T47D (cell line): ENCODE measurements around the gene BSX.

Experiments used
- DNase-seq, 2 experiments: peaks; one replicate each; pipeline versions ENCODE4 v3.0.0 to v3.0.0-alpha.2; 2011 to 2012; ENCODE audit warnings: low read depth in 1 of 2, low spot score in 1 of 2
- JUND ChIP-seq: IDR thresholded peaks from 2 replicates; pipeline ENCODE4 v1.6.1; 2012; ENCODE audit warnings: low read depth
- in situ Hi-C: cut with HindIII; loops from 2 replicates; pipeline ENCODE4 v1.10.0; 2016; ENCODE audit warnings: low sequenced_read_pairs, low pct_unique_long_range_greater_than_20kb

The BSX gene

DNA sequence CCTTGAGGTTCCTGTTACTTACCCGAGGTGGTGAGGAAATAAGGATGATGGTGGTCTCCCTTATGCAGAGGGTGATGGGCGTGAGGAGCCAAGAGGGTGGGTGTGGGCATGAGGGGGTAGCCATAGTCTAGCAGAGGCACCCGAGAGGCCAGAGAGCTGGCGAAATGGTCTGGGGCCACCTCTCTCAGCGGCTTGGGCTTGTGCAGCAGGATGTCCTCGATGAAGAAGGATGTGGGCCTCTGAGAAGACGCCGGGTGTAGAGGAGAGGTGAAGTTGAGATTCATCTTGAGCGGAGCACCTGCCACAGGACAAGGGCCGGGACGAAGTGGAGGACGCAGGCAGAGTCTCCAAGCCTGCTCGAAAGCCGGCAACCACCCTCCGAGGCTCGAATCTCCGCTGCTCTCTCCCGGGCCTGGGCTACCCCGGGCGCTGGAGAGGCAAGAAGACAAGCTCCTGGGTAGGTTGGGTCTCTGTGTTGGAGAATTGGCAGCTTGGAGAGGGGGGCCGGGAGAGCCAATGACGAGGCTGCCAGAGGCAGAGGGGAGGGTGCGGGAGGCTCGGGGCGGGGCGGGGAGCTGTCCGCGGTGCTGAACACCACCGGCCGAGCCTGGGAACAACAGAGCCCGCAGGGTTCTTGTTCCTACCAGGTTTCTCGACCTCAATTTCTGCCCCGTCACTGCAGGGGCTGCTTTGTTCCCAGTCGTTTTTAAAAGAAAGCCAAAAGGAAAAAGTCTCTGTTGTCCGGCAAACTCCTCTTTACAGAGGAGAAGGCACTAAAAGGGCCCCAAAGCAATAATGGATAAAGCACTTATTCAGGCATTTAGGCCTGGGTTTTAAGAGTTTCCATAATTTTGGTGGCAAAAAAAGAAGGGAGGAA lies at the start of gene BSX:
Gene BSX, minus strand, starts transcription at position 447 of the 877 bp plus-strand sequence. Its CDS starts 163 bp downstream, at position 284.
- 0 out of 2 replicates have a peak, but pooled peaks have one; percentile 13 for TF ChIP-seq JUND
- in situ Hi-C loops = no loop called here
- peak; percentile 96 for DNase-seq

DNA sequence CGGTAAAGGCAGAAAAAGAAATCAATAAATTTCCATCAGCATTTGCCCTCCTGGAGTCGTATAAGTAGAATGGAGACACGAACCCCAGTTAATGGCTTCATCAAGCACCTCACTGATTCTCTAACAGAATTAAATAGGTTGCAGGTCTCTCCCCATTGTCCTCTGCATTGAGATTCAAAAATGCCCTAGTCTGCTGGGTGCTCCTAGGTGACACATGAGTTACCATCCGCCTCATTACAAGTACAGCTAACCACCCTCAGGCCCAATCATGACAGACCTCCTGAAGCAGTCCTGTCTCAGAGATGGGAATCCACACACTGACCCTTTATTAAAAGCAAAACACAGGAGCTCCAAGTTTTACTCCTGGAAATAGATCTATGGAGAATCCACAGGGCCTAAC lies 48.9 kb upstream of the BSX start:
- DNase-seq = no peak
- TF ChIP-seq JUND = no peak
- in situ Hi-C loops = no loop called here

DNA sequence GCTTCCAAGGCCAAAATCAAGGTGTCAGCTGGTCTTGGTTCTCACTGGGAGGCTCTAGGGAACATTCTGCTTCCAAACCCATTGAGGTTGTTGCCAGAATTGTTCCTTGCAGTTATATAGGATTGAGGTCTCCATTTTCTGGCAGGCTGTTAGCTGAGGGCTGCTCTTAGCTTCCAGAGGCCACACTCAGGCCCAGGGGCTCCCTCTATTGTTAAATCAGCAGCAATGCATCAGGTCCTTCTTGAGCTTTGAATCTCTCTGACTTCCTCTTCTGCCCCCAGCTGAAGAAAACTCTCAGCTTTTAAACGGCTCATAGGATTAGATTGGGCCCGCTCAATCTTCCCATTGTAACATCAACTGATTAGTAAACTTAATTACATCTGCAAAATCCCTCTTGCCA lies 39.3 kb upstream of the BSX start:
- no peak for TF ChIP-seq JUND
- in situ Hi-C loops = no loop called here
- peak; percentile 81 to 85 for DNase-seq

DNA sequence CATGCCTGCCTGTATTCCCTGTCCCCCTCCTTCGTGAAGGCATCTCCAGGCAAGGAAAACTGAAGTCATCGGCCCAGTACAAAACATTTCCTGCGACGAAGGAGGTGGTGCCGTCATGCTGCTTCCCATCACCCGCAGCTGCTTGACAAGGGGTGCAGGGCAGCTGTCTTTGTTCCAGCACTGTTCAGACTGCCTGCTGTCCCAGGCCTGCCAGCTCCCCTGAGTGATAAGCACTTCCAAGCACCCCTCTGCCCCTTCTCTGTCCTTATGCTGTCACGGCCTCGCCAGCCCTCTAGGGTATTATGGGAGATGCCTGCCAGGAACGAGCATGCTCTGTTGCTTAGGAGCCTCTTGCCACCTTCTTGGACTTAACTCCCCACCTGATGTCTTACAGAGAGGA lies 37.1 kb upstream of the BSX start:
- in situ Hi-C loops = no loop called here
- no peak for TF ChIP-seq JUND
- no peak for DNase-seq

DNA sequence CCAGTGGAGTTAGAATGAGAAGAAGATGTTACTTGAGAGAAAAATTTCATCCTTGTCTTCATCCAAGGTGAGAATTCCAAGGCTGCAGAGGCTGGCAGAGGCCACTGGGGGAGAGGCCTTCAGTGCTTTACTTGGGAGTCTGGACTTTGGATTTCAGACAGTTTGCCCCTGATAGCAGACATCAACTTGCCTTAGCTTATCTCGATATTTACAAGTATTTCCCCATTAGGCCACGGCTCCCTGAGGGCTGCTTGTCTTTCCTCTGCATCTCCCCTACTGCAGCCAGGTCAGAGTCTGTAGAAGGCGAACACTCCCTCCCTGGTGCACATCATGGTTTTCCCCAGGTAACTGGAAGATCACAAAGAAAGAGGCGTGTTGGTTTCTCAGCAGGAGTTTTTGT lies 29.9 kb upstream of the BSX start:
- TF ChIP-seq JUND = no peak
- in situ Hi-C loops = no loop called here
- DNase-seq = no peak

DNA sequence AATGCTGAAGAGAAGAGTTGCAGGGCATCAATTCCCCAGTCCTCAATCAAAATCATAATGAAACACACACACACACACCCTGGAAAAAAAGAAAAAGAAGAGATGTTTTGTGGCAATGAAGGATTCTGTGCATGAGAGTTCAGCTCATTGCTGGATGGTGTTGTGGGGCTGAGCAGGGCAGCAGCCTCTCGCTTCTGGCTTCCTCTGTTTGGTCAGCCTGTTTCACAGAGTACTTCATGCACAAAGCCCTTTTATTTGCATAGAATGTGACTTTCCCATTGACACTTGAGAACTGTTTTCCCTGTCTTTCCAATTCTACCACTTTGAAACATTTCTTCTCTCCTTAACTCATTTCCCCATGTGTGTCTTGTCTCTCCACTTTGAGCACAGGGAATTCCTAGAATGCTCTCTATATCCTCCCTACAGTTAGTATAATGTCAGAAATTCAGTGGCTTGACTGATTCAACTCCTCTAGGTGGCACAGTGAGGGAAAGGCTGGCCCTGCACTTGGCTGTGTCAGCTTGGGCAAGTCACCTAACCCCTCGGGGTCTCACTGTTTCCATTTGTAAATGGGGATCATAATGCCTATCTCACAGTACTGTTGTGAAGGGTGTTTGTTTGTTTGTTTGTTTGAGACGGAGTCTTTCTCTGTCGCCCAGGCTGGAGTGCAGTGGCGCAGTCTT lies 25.4 kb upstream of the BSX start:
- peak in 1 of 2 experiments; percentile 33 for DNase-seq
- no peak for TF ChIP-seq JUND
- in situ Hi-C loops = no loop called here

DNA sequence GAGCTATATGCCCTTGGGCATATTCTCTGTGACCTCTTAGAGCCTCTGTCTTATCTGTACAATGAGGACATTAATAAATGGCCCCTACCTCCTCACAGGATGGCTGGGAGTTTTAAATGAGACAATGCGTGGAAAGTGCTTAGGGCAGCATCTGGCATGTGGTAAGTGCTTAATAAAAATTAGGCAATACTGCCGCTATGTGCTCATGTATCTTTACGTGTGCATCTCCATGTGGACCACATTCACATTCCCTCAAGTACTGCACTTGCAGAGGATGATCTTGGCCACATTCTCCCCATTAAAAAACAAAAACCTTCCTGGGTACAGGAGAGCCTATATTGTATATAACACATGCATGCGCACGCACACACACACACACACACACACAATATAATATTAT lies 19.1 kb upstream of the BSX start:
- no peak for DNase-seq
- no peak for TF ChIP-seq JUND
- in situ Hi-C loops = no loop called here

DNA sequence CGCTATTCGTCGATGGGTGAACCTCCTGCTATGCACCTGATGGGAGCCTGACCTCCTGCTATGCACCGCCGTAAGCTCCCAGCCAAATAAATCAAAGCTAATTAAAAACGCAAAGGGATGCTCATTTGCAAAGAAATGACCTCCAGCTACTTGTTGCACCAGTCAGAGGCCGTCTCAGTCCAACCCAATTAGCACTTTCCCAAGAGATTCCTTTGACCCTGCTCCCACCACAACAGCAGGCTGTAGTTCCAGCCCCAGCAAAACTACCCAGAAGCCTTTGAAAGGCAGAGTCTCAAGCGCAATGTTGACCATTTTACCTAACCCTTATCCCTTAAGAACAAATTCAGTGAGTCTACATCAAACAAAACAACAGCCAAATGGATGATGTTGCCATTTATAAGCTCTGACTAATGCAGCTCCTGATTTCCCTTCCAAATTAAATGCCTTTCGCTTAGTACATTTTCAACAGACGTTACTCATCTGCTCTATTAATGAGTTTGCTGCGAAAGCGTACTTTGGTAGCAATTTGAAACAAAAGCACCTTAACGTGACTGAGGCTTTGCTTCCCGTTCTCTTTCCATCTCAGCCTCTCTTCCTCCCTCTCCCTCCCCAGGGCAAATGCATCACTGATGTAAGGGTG lies 17.2 kb upstream of the BSX start:
- in situ Hi-C loops = no loop called here
- TF ChIP-seq JUND = no peak
- no peak for DNase-seq

DNA sequence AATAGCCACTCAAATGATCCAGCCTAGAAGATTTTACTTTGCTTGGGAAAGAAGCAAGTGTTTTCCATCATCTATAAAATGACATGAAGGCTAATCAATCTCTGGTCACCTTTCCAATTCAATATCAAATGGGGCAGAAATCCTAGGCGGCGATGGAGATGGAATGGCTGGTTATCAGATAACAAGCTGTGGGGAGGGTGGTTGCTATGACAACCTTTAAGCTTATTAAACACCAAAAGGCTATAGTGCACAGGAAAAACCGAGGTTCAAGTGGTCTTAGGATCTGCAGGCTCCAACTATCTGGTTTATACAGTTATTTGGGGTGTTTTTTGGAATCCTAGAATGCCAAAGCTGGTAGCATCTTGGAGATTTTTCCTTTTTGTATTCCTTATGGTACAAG lies 13.9 kb upstream of the BSX start:
- no peak for DNase-seq
- in situ Hi-C loops = no loop called here

DNA sequence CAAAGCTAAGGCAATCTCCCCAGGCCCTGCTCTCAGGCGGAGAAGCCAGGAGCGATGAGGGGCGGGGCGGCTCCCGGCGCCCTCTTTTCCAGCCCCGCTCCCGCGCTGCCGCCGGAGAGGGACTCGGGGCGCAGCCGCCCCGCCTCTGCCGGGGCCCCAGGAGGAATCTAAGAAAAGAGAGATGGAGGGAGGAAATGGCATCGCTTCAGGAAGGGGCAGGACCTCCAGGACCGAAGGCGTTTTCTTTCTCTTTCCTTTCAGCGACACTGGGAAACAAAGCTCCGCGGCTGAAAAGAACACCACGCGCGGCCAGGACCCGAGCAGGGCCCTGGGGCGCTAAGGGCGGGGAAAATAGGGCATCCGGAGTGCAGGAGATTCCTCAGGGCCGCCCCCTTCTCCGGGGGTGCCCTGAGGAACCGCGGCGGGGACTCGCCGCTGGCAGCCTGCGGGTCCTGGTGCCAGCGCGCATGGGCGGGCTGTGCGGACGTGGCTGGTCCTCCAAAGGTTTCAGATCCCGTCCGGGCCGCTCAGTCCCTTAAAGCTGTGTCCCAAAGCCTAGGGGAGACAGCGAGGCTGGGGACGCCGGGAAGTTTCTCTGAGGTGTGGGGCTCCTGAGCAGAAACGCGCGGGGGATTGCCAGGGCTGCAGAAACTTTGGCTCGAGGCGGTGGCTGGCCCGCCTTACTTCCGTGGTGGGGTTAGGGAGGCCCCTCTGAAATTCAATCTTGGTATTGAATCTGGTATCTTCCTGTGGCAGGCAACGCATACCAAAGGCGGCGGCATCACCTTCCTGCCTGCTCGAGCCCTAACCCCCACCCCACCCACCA lies 2.8 kb upstream of the BSX start:
- in situ Hi-C loops = no loop called here
- no peak for DNase-seq
- TF ChIP-seq JUND = no peak

More for the DNA sequence above, 13.9 kb upstream of the BSX start:
- TF ChIP-seq JUND = no peak

DNA sequence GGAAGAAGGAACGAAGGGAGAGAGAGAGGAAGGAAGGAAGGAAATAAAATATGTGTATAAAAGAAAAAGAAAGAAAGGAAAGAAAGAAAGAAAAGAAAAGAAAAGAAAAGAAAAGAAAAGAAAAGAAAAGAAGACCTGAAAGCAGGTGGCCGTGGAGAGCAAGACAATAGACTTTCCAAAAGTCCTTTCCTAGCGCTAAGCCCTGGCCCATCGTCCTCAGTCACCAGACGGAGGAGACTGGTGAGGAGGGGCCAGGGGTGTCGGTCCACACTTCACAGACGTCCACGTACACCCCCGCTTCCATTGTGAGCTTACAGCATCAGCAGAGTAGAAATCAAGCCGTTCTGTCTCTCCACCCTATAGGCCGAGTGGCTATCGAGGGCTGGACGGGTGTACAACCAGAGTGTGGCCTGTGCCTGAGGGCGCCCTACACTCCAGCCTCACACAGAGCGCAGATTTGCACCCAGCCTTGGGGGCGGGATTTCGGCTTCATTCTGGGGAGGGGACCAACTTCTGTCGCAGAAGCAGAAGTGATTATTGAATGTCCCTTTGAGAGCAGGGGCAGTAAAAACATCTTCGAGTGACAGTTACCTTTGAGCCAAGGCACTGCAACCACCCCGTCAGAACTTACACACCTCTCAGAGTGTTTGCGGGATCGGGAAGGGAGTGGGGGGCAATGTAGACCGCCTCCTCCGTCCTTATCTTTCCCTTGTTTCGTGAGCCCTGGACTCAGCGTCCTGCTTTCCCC lies 2.0 kb upstream of the BSX start:
- TF ChIP-seq JUND = no peak
- in situ Hi-C loops = no loop called here
- no peak for DNase-seq
